ENCODE measurements around the gene ABLIM2. TPM values are rescaled to one million over a fixed set of nuclear protein-coding genes. Genes with fewer than 3 reads are reported as not detected.

The ABLIM2 gene
- total and polyA plus RNA-seq, 2 of the 13 experiments (the other 11 are each of a cell fraction or from before 2014, with no cell fraction given): 0.20 to 0.37 TPM

- TF ChIP-seq ZNF609 (CRISPR knock-in tag; IDR thresholded peaks at IDR 0.05; ENCODE audit: borderline replicate concordance) (no peak), CSRNP2 (CRISPR knock-in tag; conservative IDR thresholded peaks at IDR 0.05; ENCODE audit: low read depth) (no peak), HNRNPK (IDR thresholded peaks at IDR 0.05; ENCODE audit: low read depth, low read length, poor library complexity, severe bottlenecking) (no peak), ZNF292 (CRISPR knock-in tag; IDR thresholded peaks at IDR 0.05; ENCODE audit: borderline replicate concordance, low read depth) (no peak)
Measured at GRCh38 chr4:8115203-8115520, 43.5 kb downstream of the ABLIM2 start (continued).

- Histone ChIP-seq H3K27me3 (ENCODE audit: control insufficient read depth in 1 of 2, insufficient read depth in 2 of 2, low read length in 2 of 2) (peaks cover 4 to 20% of the 10 kb centered on the region in 2 experiments), H3K4me3 (replicated peaks in 1 of 3; ENCODE audit: insufficient read depth in 1 of 3, low read depth in 2 of 3, low read length in 3 of 3) (no peak overlapping the region), H3K4me1 (ENCODE audit: insufficient read depth, low read length) (peaks cover 34% of the 10 kb centered on the region), H3K4me2 (ENCODE audit: low read depth, low read length) (no peak overlapping the region), H3K9ac (ENCODE audit: insufficient read depth, low read depth, low read length) (no peak overlapping the region), H3K9me3 (ENCODE audit: low read length) (no peaks in the 10 kb centered on the region), H3K27ac (ENCODE audit: extremely low read length, insufficient read depth, low read length) (no peak overlapping the region), H3K79me2 (ENCODE audit: insufficient read depth, low read length) (no peaks in the 10 kb centered on the region), H3K36me3 (replicated peaks in 1 of 2; ENCODE audit: control insufficient read depth in 1 of 2, insufficient read depth in 2 of 2, low read length in 2 of 2) (no peaks in the 10 kb centered on the region), H2AFZ (ENCODE audit: low read length) (no peak overlapping the region), H4K20me1 (ENCODE audit: insufficient read depth, low read length) (no peaks in the 10 kb centered on the region)
- ChIA-PET CTCF (ENCODE audit: low intra/inter-chr PET ratio, low total read pairs) (no interaction called here), POLR2A (no interaction called here)
- 58% methylated on average over 10 of the region's 21 CpGs for WGBS (ENCODE audit: low lambda C conversion rate)
- ATAC-seq (no peak), DNase-seq (ENCODE audit: low spot score) (no peak), FAIRE-seq (no peak)
- intact Hi-C loops (cut with micrococcal nuclease; ENCODE audit: unreplicated experiment) (no loop called here), in situ Hi-C loops (cut with HindIII; ENCODE audit: extremely low pct_ligation_motif_present, low pct_unique_long_range_greater_than_20kb) (no loop called here)
- no TSS peak for BruUV-seq (replicated peaks)
- TF ChIP-seq STAG1 (CRISPR knock-in tag; IDR thresholded peaks at IDR 0.05): no peak
- no peak for TF ChIP-seq ZBTB10 (CRISPR knock-in tag; IDR thresholded peaks at IDR 0.05; ENCODE audit: borderline replicate concordance)
- no peak for TF ChIP-seq ZNF878 (CRISPR knock-in tag; IDR thresholded peaks at IDR 0.05)
Measured at GRCh38 chr4:8114456-8115202, 44.0 kb downstream of the ABLIM2 start.

All from HepG2 (cell line).